ENCODE data around the gene HES2.

DNA sequence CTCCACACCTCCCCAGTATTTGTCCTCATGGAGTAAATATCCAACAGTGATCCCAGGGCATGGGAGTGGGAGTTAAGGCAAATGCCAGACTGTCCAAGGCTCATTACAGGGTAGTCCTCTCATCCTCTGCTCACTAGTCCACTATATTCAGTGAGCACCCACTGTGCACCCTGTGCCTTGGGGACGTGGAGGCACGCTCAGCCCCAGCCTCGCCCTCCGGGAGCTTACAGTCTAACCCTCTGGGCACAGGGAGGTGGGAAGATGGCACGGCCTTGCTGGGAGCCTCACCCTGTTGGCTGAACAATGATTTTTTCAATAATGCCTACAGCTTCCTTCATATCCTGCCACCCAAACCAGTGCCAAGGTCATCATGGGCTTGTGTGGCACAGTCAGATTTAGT is 2.8 kb downstream of the HES2 start:
- TF ChIP-seq, protein P1, sequence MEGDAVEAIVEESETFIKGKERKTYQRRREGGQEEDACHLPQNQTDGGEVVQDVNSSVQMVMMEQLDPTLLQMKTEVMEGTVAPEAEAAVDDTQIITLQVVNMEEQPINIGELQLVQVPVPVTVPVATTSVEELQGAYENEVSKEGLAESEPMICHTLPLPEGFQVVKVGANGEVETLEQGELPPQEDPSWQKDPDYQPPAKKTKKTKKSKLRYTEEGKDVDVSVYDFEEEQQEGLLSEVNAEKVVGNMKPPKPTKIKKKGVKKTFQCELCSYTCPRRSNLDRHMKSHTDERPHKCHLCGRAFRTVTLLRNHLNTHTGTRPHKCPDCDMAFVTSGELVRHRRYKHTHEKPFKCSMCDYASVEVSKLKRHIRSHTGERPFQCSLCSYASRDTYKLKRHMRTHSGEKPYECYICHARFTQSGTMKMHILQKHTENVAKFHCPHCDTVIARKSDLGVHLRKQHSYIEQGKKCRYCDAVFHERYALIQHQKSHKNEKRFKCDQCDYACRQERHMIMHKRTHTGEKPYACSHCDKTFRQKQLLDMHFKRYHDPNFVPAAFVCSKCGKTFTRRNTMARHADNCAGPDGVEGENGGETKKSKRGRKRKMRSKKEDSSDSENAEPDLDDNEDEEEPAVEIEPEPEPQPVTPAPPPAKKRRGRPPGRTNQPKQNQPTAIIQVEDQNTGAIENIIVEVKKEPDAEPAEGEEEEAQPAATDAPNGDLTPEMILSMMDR (IDR thresholded peaks at IDR 0.05), result no peak
- TF ChIP-seq POLR2AphosphoS5 (IDR thresholded peaks at IDR 0.05) (no peak), POLR2A (IDR thresholded peaks at IDR 0.05) (no peak)

Measured in stomach (tissue), 4 donors.